ENCODE measurements around the gene PLEKHG4. TPM values are rescaled to one million over a fixed set of nuclear protein-coding genes. Genes with fewer than 3 reads are reported as not detected.

Gene PLEKHG4
- total and polyA plus RNA-seq, 9 of the 15 experiments (the other 6 are each of a cell fraction or from before 2014, with no cell fraction given) = 3.7 to 36.8 (median 17.9) TPM

DNA sequence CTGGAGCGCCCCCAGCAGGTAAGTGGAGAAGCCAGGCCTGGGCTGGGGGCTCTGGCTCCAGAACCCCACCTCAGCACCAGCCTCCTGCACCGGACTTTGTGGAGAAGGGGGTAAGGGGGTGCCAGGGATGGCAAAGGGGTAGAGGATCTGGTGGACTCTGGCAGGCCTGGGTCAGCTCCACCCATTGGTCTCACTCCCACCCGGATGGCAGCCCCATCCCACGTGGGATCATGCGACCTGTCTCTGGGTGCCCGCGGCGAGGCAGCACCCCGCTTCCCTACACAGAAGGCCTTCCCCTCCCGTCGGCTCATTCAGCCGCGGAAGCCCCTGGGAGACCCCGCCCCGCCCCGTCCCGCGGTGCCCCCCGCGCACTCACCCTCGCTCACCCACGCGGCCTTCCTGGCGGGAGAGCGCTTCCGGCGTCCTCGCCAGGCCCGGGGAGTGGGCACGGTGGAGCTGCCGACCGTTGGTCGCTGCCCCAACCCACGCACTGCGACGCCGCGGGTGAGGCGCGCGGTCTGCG lies 498 bp upstream of the PLEKHG4 start (continued):
- peak; percentile 81 for TF ChIP-seq SAP30 (IDR thresholded peaks at IDR 0.05; ENCODE audit: borderline replicate concordance, insufficient read depth, low read depth, low read length, poor library complexity, severe bottlenecking)
- TF ChIP-seq MCM3 (IDR thresholded peaks at IDR 0.05) = no peak
- TF ChIP-seq, protein P1, sequence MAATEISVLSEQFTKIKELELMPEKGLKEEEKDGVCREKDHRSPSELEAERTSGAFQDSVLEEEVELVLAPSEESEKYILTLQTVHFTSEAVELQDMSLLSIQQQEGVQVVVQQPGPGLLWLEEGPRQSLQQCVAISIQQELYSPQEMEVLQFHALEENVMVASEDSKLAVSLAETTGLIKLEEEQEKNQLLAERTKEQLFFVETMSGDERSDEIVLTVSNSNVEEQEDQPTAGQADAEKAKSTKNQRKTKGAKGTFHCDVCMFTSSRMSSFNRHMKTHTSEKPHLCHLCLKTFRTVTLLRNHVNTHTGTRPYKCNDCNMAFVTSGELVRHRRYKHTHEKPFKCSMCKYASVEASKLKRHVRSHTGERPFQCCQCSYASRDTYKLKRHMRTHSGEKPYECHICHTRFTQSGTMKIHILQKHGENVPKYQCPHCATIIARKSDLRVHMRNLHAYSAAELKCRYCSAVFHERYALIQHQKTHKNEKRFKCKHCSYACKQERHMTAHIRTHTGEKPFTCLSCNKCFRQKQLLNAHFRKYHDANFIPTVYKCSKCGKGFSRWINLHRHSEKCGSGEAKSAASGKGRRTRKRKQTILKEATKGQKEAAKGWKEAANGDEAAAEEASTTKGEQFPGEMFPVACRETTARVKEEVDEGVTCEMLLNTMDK (IDR thresholded peaks at IDR 0.05; ENCODE audit: borderline replicate concordance, insufficient read depth, low read depth, low read length, poor library complexity, severe bottlenecking) = peak; percentile 17
- TF ChIP-seq, protein P2, sequence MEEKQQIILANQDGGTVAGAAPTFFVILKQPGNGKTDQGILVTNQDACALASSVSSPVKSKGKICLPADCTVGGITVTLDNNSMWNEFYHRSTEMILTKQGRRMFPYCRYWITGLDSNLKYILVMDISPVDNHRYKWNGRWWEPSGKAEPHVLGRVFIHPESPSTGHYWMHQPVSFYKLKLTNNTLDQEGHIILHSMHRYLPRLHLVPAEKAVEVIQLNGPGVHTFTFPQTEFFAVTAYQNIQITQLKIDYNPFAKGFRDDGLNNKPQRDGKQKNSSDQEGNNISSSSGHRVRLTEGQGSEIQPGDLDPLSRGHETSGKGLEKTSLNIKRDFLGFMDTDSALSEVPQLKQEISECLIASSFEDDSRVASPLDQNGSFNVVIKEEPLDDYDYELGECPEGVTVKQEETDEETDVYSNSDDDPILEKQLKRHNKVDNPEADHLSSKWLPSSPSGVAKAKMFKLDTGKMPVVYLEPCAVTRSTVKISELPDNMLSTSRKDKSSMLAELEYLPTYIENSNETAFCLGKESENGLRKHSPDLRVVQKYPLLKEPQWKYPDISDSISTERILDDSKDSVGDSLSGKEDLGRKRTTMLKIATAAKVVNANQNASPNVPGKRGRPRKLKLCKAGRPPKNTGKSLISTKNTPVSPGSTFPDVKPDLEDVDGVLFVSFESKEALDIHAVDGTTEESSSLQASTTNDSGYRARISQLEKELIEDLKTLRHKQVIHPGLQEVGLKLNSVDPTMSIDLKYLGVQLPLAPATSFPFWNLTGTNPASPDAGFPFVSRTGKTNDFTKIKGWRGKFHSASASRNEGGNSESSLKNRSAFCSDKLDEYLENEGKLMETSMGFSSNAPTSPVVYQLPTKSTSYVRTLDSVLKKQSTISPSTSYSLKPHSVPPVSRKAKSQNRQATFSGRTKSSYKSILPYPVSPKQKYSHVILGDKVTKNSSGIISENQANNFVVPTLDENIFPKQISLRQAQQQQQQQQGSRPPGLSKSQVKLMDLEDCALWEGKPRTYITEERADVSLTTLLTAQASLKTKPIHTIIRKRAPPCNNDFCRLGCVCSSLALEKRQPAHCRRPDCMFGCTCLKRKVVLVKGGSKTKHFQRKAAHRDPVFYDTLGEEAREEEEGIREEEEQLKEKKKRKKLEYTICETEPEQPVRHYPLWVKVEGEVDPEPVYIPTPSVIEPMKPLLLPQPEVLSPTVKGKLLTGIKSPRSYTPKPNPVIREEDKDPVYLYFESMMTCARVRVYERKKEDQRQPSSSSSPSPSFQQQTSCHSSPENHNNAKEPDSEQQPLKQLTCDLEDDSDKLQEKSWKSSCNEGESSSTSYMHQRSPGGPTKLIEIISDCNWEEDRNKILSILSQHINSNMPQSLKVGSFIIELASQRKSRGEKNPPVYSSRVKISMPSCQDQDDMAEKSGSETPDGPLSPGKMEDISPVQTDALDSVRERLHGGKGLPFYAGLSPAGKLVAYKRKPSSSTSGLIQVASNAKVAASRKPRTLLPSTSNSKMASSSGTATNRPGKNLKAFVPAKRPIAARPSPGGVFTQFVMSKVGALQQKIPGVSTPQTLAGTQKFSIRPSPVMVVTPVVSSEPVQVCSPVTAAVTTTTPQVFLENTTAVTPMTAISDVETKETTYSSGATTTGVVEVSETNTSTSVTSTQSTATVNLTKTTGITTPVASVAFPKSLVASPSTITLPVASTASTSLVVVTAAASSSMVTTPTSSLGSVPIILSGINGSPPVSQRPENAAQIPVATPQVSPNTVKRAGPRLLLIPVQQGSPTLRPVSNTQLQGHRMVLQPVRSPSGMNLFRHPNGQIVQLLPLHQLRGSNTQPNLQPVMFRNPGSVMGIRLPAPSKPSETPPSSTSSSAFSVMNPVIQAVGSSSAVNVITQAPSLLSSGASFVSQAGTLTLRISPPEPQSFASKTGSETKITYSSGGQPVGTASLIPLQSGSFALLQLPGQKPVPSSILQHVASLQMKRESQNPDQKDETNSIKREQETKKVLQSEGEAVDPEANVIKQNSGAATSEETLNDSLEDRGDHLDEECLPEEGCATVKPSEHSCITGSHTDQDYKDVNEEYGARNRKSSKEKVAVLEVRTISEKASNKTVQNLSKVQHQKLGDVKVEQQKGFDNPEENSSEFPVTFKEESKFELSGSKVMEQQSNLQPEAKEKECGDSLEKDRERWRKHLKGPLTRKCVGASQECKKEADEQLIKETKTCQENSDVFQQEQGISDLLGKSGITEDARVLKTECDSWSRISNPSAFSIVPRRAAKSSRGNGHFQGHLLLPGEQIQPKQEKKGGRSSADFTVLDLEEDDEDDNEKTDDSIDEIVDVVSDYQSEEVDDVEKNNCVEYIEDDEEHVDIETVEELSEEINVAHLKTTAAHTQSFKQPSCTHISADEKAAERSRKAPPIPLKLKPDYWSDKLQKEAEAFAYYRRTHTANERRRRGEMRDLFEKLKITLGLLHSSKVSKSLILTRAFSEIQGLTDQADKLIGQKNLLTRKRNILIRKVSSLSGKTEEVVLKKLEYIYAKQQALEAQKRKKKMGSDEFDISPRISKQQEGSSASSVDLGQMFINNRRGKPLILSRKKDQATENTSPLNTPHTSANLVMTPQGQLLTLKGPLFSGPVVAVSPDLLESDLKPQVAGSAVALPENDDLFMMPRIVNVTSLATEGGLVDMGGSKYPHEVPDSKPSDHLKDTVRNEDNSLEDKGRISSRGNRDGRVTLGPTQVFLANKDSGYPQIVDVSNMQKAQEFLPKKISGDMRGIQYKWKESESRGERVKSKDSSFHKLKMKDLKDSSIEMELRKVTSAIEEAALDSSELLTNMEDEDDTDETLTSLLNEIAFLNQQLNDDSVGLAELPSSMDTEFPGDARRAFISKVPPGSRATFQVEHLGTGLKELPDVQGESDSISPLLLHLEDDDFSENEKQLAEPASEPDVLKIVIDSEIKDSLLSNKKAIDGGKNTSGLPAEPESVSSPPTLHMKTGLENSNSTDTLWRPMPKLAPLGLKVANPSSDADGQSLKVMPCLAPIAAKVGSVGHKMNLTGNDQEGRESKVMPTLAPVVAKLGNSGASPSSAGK (IDR thresholded peaks at IDR 0.05) = peak; percentile 77
- TF ChIP-seq ZNF584 (CRISPR knock-in tag; IDR thresholded peaks at IDR 0.05; ENCODE audit: low read depth) = 0 out of 2 replicates have a peak, but pooled peaks have one; percentile 27
- TF ChIP-seq, protein P3, sequence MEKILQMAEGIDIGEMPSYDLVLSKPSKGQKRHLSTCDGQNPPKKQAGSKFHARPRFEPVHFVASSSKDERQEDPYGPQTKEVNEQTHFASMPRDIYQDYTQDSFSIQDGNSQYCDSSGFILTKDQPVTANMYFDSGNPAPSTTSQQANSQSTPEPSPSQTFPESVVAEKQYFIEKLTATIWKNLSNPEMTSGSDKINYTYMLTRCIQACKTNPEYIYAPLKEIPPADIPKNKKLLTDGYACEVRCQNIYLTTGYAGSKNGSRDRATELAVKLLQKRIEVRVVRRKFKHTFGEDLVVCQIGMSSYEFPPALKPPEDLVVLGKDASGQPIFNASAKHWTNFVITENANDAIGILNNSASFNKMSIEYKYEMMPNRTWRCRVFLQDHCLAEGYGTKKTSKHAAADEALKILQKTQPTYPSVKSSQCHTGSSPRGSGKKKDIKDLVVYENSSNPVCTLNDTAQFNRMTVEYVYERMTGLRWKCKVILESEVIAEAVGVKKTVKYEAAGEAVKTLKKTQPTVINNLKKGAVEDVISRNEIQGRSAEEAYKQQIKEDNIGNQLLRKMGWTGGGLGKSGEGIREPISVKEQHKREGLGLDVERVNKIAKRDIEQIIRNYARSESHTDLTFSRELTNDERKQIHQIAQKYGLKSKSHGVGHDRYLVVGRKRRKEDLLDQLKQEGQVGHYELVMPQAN (IDR thresholded peaks at IDR 0.05; ENCODE audit: borderline replicate concordance) = peak; percentile 85; the same call in 1 of the 2 replicates
- TF ChIP-seq MAZ (CRISPR knock-in tag; conservative IDR thresholded peaks at IDR 0.05 in 1 of 2, IDR thresholded peaks at IDR 0.05 in 1 of 2) = peak; percentile 37 to 68; a peak in 3 of 4 replicates
- TF ChIP-seq ZBTB17 (CRISPR knock-in tag; IDR thresholded peaks at IDR 0.05) = no peak
- TF ChIP-seq MAFF (IDR thresholded peaks at IDR 0.05; ENCODE audit: low read length) = no peak
